Measurements from ENCODE around the gene EPS8.

The EPS8 gene

DNA sequence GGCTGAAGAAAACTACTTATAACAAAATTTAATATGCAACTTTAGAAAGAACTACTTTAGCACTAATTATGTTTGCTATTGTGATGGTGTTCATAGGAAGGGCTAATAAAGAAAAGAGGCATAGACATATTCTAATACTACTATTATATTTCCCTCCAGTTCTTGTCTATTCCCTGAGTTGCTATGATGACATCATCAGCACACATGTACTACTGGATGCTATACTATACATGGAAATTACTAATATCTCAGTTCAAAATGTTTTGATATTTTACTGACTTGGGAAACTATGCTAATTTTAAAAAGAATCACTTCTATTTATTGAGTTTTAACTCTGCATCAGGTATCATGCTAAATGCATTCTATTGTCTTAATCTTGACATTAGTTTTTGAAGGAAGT, 101.6 kb downstream of the EPS8 start:
- no peak for DNase-seq

DNA sequence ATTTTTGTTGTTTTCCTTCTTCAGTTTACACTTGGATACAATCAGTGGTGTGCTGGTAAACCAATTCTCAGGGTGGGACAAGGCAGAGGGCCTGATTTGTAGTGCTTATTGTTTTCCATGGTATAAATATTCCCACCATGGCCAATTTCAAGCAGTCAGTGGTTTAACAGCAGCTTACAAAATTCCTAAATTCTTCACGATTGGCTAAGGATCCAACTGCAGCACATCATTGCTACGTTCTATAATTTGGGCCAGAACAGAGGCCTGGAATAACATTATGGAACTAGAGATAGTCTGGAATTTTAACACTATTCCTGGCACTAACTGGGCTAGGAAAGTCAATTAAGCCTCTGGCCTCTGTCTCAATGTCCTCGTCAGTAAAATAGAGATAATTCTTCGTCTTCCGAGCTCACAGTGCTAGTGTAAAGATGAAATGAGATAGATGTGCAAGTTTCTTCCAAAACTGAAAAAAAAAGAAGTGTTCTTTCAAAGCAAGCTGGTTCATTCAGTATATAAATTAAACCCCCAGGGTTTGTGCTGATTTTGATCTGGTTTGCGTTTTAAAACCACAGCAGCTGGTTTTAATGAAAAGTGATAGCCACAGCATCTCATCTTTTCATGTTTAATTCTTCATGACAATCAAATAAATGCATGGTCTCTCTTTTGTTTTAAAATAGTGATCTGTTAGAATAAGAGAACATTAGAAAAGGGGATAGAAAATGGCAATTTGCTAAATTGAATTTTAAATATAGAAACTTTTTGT, 104.1 kb downstream of the EPS8 start:
- DNase-seq = no peak

DNA sequence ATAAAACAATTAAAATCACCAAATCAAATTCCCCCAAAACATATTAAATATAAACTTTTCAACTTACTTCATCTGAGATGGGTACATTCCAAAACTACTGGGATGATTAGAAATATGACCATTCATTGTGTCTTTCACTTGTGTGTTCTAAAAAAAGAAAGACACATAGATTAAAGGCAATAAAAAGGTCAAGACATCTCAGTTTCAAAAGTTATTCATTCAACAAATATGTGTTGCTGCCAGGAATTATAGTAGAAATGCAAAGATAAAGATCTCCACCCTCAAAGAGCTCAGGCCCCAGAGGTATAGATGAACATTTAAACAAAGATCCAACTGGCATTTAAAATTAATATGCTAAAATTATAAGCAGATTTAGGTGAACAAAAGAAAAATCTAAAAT, 106.4 kb downstream of the EPS8 start:
- no peak for DNase-seq

DNA sequence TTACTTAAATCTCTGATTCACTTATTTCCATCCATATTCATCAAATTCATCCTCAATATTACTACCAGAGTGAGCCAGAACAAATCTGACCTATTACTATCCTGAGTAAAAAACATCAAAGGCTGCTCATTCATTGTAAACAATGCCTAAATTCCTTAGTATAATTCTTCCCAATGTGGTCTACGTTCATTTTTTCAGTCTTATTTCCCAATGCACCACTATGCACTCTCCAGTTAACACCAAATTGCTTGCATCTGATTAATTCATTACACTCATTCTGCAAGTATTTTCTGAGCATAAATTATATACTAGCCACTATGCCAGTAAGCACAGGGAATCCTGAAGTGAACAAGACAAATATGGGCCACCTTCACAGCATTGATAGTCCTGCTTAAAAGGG, 110.0 kb downstream of the EPS8 start:
- DNase-seq = no peak

DNA sequence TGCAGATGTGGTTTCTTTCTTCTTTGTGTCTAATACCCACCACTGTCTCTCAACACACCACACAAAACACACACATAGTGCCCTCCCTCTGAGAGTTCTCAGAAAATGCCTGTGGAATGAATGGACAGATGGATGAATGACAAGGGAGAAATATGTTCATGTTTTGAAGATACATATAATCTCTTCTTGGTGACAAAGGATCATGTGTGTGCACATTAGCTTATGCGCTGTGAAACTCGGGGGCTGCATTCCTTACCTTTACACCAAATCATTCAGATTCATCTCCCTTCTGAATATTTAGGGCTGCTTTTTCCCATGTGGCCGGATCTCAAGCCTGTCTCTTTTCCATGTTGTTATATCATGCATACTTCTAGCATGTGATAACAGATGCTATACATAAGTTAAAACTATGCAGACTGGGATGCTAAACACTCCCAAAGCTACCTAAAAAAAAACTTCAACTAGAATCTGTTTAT, 111.4 kb downstream of the EPS8 start:
- DNase-seq = no peak

DNA sequence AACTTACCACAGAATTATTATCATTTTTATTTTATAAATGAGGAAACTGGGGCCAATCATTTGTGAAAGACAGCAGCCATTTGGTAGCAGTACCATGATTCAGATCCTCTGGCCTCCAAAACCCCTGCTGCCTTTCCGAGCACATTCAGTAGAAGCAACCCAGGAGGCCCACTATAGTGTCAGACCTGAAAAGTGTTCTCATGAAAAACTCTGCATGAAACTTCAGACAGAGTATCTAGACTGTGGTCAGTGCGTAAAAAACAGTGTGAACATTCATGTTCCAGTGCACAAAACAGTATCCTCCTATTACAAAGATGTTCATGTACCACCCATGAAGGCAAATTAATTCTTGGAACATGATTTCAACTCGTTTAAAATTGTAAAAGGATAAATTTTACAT, 112.0 kb downstream of the EPS8 start:
- no peak for DNase-seq

DNA sequence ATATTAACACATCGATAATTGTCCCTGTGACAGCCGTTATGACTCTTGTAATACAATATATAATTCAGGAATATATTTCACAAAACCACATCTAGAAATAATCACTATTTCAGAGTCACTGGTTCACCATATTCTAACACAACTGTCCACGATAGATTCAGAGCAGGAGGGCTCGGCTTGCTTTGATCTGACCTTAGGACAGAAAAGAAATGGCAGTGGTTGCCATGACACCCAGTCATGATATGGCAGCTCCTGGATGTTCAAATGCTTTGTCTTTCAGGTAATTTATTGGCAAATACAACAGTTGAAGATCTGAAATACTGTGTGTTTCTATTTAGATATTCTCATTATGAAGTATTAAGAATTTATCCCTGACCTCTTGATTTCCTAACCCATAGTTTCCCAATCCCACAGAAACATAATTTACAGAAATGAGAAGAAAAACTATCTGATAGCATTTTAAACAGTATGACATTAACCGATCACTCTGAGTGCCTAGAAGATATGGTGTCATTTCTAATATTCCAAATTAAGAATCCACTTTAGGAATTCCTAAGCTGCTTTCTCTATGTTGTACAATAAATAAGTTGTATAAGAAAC, 116.4 kb downstream of the EPS8 start:
- no peak for DNase-seq

DNA sequence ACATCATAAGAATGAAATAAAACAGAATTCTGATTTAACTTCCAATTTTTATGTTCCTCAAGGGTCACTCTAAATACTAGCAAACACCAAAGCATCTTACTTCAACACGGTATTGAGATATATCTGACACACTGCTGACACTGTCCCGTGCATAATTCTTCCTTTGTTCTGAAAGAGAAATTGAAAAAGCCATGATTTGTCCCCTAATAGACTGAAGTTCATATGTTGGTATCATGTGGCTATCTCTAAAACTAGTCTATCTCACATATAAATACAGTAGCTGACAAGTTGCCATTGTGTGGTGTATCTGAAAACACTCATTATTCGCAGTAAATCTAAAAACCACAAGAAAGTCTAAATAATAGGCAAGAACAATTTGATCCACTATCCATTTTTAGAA, 118.4 kb downstream of the EPS8 start:
- no peak for DNase-seq

DNA sequence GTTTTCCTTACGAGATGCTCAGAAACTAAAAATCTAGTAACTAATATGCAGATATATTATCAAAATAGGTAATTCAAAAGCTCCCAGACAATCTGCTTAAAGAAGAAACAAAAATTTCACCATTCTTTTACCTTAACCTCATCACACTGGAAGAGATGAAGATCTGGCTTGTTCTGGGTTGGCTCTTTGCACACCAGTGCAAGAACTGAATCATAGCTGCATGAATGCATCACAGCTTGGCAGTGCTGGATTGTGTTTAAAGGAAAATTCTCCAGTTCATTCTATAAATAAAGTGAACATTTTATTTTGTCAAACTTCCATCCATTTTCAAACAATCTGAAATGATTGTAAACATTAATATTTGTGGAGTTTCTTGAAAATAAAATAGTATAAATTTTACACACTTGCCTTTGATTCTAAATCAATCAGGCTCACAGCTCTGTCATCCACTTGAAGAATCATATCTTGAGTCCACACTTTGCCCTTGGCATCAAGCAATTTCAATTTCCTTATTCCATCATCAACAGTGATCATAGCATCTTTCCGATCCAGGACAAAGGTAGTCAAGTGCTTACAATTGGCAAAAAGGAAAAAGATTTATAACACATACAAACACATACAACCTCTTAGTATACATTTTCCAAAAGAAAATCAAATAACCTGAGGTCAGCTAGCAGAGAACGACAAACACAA, 119.8 kb downstream of the EPS8 start:
- no peak for DNase-seq

DNA sequence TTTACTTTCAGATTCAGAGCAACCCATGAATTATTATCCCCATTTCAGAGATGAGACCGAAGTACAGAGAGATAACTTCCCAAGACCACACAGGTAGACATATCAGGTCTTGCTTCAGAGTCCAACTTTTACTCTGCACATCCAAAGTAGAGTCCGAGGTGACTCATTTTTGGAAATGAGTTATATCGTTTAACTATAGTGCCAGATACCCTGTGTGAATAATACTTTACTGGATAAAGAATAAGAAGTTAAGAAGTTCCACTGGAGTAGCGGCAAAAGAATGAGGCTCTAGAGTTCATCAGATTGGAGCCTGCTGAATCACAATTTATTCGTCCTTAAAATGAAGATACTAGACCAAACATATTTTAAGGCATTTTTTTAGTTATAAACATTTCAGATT, 124.7 kb downstream of the EPS8 start:
- no peak for DNase-seq

DNA sequence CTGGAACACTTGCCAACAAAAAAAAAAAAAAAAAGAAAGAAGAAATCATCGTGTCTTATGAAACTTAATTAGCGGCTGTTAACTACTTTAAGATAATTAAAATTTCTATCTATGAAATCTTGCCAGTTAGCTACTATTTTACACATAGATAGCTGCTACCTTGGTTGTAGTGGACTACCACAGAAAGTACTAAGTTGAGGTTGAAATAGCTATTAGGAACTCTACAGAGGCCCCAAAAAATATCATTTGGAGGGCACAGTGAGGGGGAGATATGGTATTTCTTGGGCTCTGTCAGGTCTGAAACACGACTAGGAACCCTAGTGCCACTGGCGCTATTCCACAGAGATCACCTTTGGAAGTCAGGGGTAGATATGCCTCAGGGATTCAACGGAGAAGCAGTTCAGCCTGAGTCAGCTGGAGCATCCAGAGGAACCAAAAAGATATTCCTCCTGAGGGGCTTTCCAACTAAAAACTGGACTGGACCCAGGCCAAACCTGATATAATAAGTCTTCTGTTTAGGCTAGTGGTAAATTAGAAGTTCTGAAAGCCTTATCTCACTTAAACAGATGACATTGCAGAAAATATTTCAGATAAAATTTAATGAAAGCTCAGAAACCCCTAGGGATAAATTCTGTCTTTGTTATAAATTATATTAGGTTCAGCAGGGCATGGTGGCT, 126.1 kb downstream of the EPS8 start:
- no peak for DNase-seq

DNA sequence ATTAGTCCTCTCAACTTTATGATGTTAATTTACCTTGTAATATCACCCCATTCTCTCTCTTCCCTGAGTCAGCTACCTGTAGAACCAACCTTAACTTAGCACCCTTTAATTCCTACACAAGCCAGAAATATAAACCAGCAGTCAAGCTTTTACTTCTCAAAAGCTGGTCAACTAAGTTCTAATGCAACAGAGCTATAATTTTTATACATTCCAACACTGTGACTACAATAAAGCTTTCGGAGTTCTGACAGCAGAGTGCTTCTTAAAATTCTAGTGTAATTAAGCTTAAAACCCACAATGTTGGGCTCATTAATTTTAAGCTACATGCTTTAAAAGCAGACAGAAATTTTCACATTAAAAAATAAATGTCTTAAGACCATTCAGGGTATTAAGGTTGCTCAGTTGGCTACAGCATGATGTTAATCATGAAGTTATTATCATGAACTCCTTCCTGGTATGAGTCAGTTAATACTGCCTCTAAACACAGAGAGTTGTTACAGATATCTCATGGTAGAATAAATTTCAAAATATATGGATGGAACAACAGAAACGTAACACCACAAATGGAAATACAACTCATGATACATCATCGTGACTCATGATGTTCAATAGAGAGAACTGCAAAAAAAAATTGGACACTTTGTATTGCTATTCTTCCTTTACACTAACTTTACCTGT, 126.7 kb downstream of the EPS8 start:
- no peak for DNase-seq

DNA sequence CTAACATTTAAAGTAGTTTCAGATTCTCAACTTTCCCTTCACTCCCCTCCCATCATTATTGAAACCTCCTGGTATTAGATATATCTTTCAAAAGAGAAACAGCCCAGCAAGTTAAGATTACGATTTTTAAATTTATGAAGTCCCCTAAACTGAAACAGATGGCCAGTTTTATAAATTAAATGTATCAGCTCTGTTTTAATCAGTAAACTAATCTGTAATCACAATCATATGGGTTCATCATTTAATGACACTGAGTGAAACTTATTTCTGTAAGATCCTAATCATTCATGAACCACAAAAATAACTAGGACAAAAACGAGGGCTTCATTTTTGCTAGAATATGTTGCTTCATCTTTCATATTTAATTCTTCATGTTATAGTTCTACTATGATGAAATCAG, 137.8 kb downstream of the EPS8 start:
- DNase-seq = no peak

DNA sequence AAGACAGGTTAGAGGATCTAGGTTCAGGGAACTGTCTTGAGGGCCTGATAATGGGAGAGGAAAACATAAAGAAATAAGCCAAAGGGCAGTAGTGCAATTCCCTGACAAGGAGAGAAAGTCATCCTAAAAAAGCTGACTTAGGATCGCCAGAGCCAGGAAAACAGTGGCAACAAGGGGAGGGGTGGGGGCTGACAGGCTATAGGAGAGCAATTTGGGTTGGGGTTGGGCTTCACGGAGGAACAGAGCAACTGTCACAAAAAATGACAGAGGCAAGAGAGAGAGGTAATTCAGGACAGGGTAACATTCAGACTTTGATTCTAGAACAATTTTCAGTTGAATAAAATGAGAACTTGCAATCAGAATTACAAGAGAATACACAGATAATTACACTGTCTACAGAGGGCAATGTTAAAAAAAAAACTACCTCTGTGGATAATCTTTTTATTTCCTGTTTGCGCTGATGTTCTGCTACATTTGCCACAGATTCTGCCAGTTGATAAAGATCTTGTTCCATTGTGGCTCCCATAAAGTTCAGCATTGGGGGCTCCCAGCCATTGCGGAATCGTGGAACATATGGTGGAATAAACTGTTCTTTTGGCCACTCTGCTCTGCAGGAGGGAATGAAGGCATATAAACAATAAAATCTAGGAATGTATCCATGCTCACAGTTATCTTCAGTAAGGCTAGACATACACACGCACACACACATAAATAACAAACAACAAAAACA, 138.6 kb downstream of the EPS8 start:
- no peak for DNase-seq

DNA sequence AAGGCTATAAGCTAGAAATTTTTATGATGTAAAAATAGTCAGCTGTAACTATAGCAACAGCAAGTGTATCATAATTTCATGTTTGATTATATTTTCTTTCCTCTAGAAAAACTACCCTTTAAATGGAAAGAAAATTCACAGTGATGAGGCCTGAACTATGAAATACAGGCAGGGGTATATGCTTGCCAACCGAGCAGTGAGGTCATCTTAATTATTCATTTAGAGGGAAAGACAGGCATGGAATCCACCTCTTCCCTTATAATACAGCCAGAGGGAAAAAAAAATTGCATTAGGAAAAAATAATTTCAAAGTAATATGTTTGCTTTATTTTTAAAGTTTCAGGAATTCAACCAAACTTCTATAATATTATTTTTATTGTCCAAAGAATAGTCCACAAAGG, 139.8 kb downstream of the EPS8 start:
- no peak for DNase-seq

DNA sequence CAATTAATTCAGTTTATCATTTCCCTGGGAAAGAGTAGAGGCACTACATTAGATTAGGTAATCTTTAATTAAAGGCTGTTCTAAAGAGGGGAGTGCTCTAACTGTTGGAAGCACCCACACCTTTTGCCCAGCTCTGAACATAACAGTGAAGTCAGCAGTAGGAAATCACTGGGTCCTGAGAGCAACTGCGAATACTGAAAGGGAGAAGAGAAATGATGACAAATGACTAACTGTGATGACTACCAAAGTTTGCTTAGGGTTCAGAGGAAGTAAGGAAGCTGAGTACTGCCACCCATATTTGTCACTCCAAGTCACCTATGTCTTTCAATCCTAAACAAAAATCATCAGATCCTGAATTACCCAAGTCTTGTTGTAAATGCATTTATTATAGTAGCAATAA, 140.6 kb downstream of the EPS8 start:
- DNase-seq = no peak

DNA sequence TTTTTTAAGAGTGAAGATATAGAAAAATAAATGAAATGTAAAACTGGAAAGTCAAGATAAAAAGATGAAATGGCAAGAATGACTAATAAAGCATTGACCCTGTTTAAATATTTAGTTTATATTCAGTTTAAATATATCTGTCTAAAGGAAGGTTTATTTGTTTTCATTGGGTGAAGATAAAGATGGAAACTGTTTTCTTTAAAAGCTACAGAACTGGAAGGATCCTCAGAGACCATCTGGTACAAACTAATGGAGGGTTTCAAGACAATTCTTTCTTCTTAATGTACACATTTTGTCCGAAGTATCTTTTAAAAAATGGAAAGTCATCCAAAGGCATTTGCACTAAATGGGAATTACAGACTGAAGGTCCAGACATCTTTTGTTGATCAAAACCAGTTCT, 142.6 kb downstream of the EPS8 start:
- no peak for DNase-seq

DNA sequence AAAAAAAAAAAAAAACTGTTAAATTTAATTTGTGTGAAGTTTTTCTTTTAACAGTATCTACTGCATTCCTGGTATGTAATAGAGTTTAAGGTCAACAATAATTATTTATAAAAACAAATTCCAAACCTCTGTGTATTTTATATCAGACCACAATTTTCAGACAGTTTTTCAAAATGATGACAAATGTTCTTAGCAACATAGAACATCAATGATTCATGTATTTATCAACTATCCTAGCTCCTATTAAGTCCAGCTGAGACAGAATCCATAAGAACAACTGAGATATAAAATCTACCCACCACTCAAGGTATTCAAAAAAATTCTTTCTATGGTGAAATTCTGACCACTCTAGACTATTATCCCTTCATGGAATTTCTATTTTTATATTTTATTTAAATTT, 144.5 kb downstream of the EPS8 start:
- no peak for DNase-seq

DNA sequence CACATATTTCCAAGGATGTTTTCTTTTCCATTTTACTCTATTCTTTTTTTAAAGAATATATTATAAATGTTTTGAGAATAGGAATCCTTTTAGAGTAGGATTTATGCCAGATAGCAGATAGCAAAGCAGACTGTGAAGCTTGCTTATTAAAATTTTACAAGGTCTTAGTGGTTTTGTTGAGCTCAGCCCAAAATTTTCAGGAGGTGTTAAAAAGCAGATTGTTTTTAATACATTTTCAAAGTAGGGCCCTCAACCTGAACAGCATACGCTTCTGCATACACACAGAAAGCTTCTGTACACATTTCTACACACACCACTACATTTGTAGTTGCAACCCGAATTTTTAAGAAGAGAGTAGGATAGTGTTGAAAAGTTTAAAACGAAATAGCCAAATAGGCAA, 151.0 kb downstream of the EPS8 start:
- DNase-seq = no peak

DNA sequence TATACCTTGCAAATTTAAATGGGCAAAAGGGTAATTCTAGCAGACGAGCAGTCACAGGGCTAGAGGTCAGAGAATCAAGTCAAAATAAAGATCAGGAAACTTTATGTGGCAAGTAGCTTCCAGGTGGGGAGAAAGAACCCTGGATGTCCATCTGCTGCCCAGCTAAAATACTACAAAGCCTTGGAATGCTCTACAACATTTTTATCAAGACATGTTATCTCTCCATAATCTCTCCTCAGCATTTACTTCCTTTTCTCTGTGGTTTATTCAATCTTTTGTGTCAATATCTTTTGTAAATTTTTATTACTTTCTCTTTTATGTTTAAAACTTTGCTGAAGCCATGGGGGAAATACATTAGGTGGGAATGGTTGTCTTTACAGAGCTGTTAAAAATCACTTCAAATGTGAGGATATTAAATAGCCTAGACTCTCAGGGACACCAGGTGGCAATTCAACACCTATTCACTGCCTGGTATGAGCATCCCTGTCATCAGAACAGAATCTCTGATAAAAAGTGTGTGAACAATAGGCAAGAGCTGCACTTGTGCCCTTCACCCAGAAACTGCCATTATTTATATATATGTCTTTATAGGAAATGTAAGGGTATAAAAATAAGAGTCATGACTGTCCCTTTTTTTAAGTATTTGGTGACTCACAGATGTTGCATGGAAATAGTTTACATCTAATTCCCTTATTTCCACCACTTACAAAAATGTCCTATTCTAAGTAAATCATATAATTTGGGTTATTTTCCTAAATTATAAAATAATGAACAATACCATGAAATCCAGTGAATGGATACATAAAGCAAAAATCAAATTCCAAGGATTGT, 152.9 kb downstream of the EPS8 start:
- no peak for DNase-seq

DNA sequence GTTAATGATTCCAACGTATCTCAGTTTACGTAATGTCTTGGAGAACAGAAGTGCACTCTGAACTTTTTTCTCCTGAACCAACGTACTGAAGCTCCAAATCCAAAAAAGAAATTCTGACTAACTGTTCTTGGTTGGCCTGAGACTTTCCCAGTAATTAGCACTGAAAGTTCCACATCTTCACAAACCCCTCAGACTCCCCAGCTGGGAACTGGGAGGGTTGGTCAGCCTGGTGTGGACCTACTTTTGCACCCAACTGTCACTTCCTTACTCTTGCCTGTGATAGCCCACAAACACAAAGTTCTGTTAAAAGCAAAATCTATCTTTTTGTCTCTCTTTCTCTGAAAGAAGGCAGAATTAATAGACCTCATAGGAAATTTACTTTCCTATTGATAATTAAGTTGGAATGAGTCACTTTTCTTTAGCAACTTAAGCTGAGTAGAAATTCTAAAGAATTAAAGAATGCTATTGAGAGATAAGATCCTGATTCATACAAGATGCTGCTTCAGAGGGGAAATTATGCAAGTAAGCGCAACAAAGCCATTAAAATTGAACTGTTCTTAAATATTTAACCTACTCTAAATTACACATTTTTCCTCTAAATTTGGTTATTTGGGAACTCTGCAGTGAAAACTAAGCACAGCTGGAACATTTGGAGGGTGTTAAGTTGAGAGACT, 155.0 kb downstream of the EPS8 start:
- no peak for DNase-seq

All from MV-4-11 (cell line).